A673 (cell line): ENCODE results near the gene RBM5.

Experiments used
- EZH2 ChIP-seq: fragments of 200-600 bp; sonication (generic); IDR thresholded peaks from 2 replicates; pipeline ENCODE4 v1.6.1; 2017; ENCODE audit warnings: borderline replicate concordance, low read depth, mild to moderate bottlenecking, mixed read lengths, antibody characterized with exemption, low read length; ENCODE audit not compliant: poor library complexity, severe bottlenecking
- TF ChIP-seq, protein P1 (sequence below): fragments of 300-800, 200-600 bp; sonication (generic); conservative IDR thresholded peaks from 2 replicates; pipeline ENCODE4 v1.5.1; 2017; ENCODE audit warnings: low read depth, mild to moderate bottlenecking, antibody characterized with exemption, low read length, moderate library complexity, mixed read lengths

DNA sequence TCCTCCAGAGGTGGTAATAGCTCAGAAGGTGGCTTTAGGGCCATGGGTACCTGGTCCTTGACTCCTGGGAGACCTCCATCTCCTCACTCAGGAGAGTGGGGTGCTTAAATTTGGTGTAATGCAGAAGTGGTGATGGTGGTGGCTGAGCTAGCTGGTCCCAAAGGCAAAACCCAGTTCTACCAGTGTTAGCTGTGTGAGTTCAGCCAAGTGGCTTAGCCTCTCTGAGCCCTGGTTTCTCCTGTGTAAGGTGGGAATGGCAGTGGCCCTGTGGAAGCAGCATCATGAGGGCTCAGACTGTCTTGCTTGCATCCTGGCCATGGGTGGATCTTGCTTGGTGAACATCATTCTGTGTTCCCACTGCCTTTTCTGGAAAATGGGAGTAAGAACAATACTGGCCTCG is 75.8 kb downstream of the RBM5 start:
- no peak for TF ChIP-seq EZH2
- TF ChIP-seq, protein P1, sequence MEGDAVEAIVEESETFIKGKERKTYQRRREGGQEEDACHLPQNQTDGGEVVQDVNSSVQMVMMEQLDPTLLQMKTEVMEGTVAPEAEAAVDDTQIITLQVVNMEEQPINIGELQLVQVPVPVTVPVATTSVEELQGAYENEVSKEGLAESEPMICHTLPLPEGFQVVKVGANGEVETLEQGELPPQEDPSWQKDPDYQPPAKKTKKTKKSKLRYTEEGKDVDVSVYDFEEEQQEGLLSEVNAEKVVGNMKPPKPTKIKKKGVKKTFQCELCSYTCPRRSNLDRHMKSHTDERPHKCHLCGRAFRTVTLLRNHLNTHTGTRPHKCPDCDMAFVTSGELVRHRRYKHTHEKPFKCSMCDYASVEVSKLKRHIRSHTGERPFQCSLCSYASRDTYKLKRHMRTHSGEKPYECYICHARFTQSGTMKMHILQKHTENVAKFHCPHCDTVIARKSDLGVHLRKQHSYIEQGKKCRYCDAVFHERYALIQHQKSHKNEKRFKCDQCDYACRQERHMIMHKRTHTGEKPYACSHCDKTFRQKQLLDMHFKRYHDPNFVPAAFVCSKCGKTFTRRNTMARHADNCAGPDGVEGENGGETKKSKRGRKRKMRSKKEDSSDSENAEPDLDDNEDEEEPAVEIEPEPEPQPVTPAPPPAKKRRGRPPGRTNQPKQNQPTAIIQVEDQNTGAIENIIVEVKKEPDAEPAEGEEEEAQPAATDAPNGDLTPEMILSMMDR: no peak
